Measurements from ENCODE around the gene MCTP2. TPM values are rescaled to one million over a fixed set of nuclear protein-coding genes. Genes with fewer than 3 reads are reported as not detected.

MCTP2 gene
- total and polyA plus RNA-seq, 9 of the 15 experiments (the other 6 are each of a cell fraction or from before 2014, with no cell fraction given), result 0.07 TPM; not detected in 8

- no peaks in the 10 kb centered on the region for H3K9me3 ChIP-seq (replicated peaks; ENCODE audit: control insufficient read depth, insufficient read depth, low read depth, low read length)
- DNase-seq (ENCODE audit: extremely low read depth in 1 of 4, low spot score in 3 of 4) (no peak), ATAC-seq (no peak), FAIRE-seq (no peak)
- intact Hi-C loops (cut with micrococcal nuclease), result no loop called here
- no TSS peak for BruUV-seq (replicated peaks)
- ChIA-PET POLR2A (no interaction called here), CTCF (ENCODE audit: low intra/inter-chr PET ratio) (no interaction called here)
- H3K9ac ChIP-seq (ENCODE audit: insufficient read depth in 1 of 2, low read depth in 2 of 2, low read length in 2 of 2), result no peak overlapping the region
- no peaks in the 10 kb centered on the region for H3K79me2 ChIP-seq (ENCODE audit: control insufficient read depth, insufficient read depth, low read length)
- H3K4me2 ChIP-seq (ENCODE audit: insufficient read depth, low read length), result no peak overlapping the region
- no peaks in the 10 kb centered on the region for H3K4me1 ChIP-seq (replicated peaks in 1 of 2; ENCODE audit: control insufficient read depth in 2 of 2, insufficient read depth in 2 of 2, low read length in 2 of 2)
- 0% methylated on average over 2 of the region's 2 CpGs for WGBS (ENCODE audit: insufficient coverage, low coverage, missing lambda C conversion rate)
- H3K36me3 ChIP-seq (ENCODE audit: control insufficient read depth, insufficient read depth, low read length), result no peaks in the 10 kb centered on the region
- no peak overlapping the region for H2AFZ ChIP-seq (ENCODE audit: low read depth, low read length)
- no peak overlapping the region for H3K27ac ChIP-seq (ENCODE audit: extremely low read depth, low read depth, low read length)
- H3K9me1 ChIP-seq (ENCODE audit: control insufficient read depth, insufficient read depth, low read length), result no peaks in the 10 kb centered on the region
- no peaks in the 10 kb centered on the region for H4K20me1 ChIP-seq (replicated peaks; ENCODE audit: control insufficient read depth, insufficient read depth, low read length)
- in situ Hi-C loops (cut with MboI), result no loop called here
- H3K4me3 ChIP-seq, result no peak overlapping the region
- no peaks in the 10 kb centered on the region for H3K27me3 ChIP-seq (ENCODE audit: control insufficient read depth in 2 of 2, insufficient read depth in 2 of 2, low read length in 2 of 2)
- TF ChIP-seq ZNF318 (IDR thresholded peaks at IDR 0.05; ENCODE audit: borderline replicate concordance in 1 of 2, low read depth in 1 of 2) (no peak), POLR3A (IDR thresholded peaks at IDR 0.05; ENCODE audit: borderline replicate concordance, extremely low read depth, insufficient read depth, insufficient read length) (no peak), SRSF1 (IDR thresholded peaks at IDR 0.05; ENCODE audit: low read depth, low read length) (no peak), ZBTB26 (CRISPR knock-in tag; IDR thresholded peaks at IDR 0.05) (no peak), E2F6 (IDR thresholded peaks at IDR 0.05; ENCODE audit: borderline replicate concordance in 1 of 2, extremely low read depth in 1 of 2, insufficient read depth in 1 of 2, insufficient read length in 1 of 2, low read depth in 1 of 2, low read length in 1 of 2, poor library complexity in 1 of 2, severe bottlenecking in 1 of 2) (no peak), CSDE1 (IDR thresholded peaks at IDR 0.05) (no peak), LARP7 (IDR thresholded peaks at IDR 0.05) (no peak), RFX5 (IDR thresholded peaks at IDR 0.05; ENCODE audit: low read depth, low read length) (no peak), ETV6 (IDR thresholded peaks at IDR 0.05; ENCODE audit: borderline replicate concordance in 1 of 2, low read depth in 2 of 2, low read length in 1 of 2) (no peak), ETV6 (CRISPR knock-in tag; IDR thresholded peaks at IDR 0.05; ENCODE audit: borderline replicate concordance) (no peak), NCOA6 (IDR thresholded peaks at IDR 0.05) (no peak), ZNF143 (CRISPR knock-in tag; IDR thresholded peaks at IDR 0.05) (no peak)
Measured at GRCh38 chr15:94252906-94253491, 21.6 kb downstream of the MCTP2 start.

All from K562 (cell line).